HG03060 (cell line): ENCODE measurements around the gene KCNJ12.

ENCODE experiments used
- ATAC-seq: cut with Tn5 transposase; IDR thresholded peaks from one replicate; pipeline ENCODE4 v1.9.1; 2021; ENCODE audit warnings: low read depth, moderate number of reproducible peaks; ENCODE audit not compliant: unreplicated experiment

Gene KCNJ12

DNA sequence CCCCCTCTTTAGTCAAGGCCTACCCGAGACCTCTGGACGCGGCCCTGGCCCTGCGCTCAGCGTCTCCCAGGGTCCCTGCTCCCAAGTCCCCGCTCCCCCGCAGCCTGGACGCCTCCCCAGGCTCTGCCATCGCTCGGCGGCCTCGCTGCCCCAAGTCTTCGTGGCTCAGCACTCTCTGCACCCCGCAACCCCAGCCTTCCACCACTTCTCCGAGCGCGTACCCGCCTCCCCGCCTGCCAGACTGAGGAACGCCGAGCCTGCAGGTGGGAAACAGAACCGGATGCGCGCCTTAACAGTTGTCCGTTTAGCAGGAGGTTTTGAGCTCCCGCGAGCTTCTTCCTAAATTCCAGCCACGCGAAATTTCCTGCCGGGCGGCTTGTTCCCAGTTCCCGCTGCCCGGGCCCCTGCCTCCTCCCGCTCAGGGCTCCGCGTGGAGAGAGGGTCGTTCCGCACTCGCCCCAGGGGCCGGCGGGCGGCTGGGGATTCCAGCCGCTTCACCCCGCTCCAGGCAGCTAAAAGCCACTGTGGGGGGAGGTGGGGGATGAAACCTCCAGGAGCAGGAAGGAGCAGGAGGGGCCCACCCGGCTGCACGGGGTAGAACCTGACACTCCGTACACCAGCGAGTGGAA lies 87.7 kb downstream of the KCNJ12 start:
- ATAC-seq, result no peak

- ATAC-seq, result no peak
These were observed 88.5 kb downstream of the KCNJ12 start for GRCh38 chr17:21464611-21465021.

DNA sequence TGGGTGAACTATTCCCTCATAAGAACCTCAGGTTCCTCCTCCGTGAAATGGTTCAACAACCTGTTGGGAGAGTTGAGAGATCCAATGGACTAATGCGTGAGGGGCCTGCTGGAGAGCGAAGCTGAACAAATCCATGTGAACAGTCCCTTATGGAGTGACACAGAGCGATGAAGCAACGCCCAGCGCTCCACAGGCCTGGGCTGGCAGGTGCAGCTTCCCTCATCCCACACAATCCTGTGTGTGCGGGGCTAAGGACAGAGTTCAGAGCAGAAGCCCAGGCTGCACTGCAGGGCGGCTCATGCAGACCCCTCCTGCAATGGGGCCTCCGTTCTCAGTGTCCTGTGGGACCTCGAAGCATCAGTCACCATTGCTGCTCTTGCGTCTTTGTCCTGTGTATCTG lies 90.4 kb downstream of the KCNJ12 start:
- no peak for ATAC-seq

DNA sequence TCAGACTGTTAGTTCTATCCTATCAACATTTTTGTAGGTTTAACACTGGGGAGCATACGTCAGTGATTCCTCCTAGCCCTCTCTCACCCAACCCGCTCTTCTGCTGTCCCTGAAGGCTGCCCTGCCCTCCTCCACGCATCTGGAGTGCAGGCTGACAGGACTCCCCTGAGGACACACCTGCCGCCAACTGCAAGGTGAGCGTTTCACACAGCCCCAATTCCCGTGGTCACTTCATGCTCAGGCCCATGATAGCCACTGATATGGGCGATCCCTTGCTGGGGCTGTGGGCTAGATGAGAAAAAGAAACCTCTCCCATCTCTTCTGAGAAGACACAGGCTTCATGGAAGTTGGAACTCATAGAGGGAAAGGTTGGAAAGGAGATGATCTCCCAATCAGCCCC lies 91.0 kb downstream of the KCNJ12 start:
- no peak for ATAC-seq

DNA sequence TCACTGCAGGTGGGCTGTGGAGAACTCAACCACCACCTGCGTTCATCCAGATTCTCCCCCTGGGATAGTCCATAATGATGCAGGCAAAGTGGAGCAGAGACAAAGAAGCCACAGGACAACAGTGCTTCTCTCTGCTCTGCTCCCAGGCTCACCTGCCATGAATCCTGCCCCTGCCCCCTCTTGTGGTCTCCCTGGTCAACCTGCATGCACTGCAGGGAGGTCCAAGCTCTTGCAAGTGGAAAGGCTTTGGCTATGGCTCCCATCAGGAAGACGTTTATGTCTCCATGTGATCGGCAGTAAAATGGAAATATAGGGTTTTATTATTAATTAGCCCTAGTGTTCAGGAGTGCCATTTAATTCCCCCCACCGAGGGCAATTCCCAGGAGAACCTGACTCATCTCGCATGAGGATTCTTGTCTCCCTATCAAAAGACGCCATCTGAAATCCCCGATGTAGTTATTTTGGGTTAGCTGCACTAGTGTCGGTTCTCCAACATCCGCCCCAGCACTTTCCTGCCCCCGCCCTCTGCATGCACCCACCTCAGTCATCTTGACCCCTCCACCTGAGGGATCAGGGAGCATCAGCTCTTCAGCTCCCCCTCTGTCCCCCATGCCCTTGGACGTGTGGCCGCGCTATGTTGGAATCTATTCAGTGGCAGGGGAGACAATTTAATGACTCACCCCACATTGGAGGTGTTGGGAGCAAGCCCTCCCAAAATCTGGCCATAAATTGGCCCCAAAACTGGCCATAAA lies 91.8 kb downstream of the KCNJ12 start:
- no peak for ATAC-seq
